Stimulated activated CD8-positive, alpha-beta memory T cell treated with anti-CD3 and anti-CD28 coated beads, Interleukin-15, amount 100 ng/mL, for 24 hours (primary cell): ENCODE results near the gene POLE.
A peak's percentile ranks its signal among the peaks of the same experiment; 100 is the strongest.

Experiments used
- DNase-seq: peaks from one replicate; pipeline ENCODE4 v3.0.0-alpha.2; 2020; ENCODE audit warnings: low read depth

The POLE gene

GRCh38 chr12:132629330-132629729 is 57.8 kb downstream of the POLE start:
- DNase-seq = no peak

- DNase-seq = no peak
Observed at GRCh38 chr12:132625731-132626430, 61.3 kb downstream of the POLE start.

- DNase-seq = no peak
Observed at GRCh38 chr12:132624910-132625630, 62.1 kb downstream of the POLE start.

- no peak for DNase-seq
Observed at GRCh38 chr12:132624186-132624855, 62.8 kb downstream of the POLE start.

- no peak for DNase-seq
Observed at GRCh38 chr12:132623072-132623869, 63.9 kb downstream of the POLE start.

GRCh38 chr12:132622437-132623071 is 64.6 kb downstream of the POLE start:
- no peak for DNase-seq

- DNase-seq = no peak
Observed at GRCh38 chr12:132621657-132622435, 65.3 kb downstream of the POLE start.

- no peak for DNase-seq
Observed at GRCh38 chr12:132620899-132621656, 66.1 kb downstream of the POLE start.

GRCh38 chr12:132620113-132620898 is 66.8 kb downstream of the POLE start:
- no peak for DNase-seq

- DNase-seq = no peak
Observed at GRCh38 chr12:132619386-132620112, 67.6 kb downstream of the POLE start.

GRCh38 chr12:132619071-132619385 is 68.1 kb downstream of the POLE start:
- no peak for DNase-seq

- no peak for DNase-seq
Observed at GRCh38 chr12:132618683-132619043, 68.5 kb downstream of the POLE start, which contains the start of gene P2RX2. P2RX2 (plus strand) TSS chr12:132618776; CDS start chr12:132618817, 41 bp downstream.

GRCh38 chr12:132617822-132618682 is 69.1 kb downstream of the POLE start:
- no peak for DNase-seq

- DNase-seq = no peak
Observed at GRCh38 chr12:132617135-132617701, 69.9 kb downstream of the POLE start.

GRCh38 chr12:132615579-132616038 is 71.5 kb downstream of the POLE start:
- DNase-seq = no peak

- peak; percentile 70 for DNase-seq
Observed at GRCh38 chr12:132614861-132615578, 72.1 kb downstream of the POLE start.

- no peak for DNase-seq
Observed at GRCh38 chr12:132614029-132614428, 73.1 kb downstream of the POLE start.
